SK-N-SH treated with all-trans-retinoic acid at 6 μM for 48 hours (cell line): ENCODE data around the gene MYH9.

ENCODE experiments used
- ATAC-seq: fragments of 200-7000 bp; cut with Tn5 transposase; 3 replicates; pipeline ENCODE4 v1.9.1; 2020; ENCODE audit warnings: mild to moderate bottlenecking, moderate library complexity
- BACH2 ChIP-seq: fragments of 250-450 bp; sonication (Bioruptor Pico); IDR thresholded peaks from 2 replicates; pipeline ENCODE4 v1.9.0; 2021; ENCODE audit warnings: mild to moderate bottlenecking, borderline replicate concordance
- CREB5 ChIP-seq: fragments of 250-450 bp; sonication (Bioruptor Pico); IDR thresholded peaks from 2 replicates; pipeline ENCODE4 v1.5.1; 2020; ENCODE audit warnings: low read depth, mild to moderate bottlenecking, moderate library complexity
- CSDC2 ChIP-seq: fragments of 250-450 bp; sonication (Bioruptor Pico); IDR thresholded peaks from 2 replicates; pipeline ENCODE4 v1.5.0; 2020; ENCODE audit warnings: mild to moderate bottlenecking, moderate library complexity
- CSRNP3 ChIP-seq: fragments of 250-450 bp; sonication (Bioruptor Pico); IDR thresholded peaks from 2 replicates; pipeline ENCODE4 v1.5.1; 2021; ENCODE audit warnings: mild to moderate bottlenecking, moderate library complexity
- ESRRG ChIP-seq: fragments of 250-450 bp; sonication (Bioruptor Pico); IDR thresholded peaks from 2 replicates; pipeline ENCODE4 v1.6.1; 2021; ENCODE audit warnings: mild to moderate bottlenecking
- GLIS3 ChIP-seq: fragments of 250-450 bp; sonication (Bioruptor Pico); IDR thresholded peaks from 2 replicates; pipeline ENCODE4 v1.5.0; 2020; ENCODE audit warnings: mild to moderate bottlenecking, moderate library complexity
- ISL1 ChIP-seq: fragments of 250-450 bp; sonication (Bioruptor Pico); IDR thresholded peaks from 2 replicates; pipeline ENCODE4 v2.1.2; 2022; ENCODE audit warnings: mild to moderate bottlenecking, moderate library complexity
- OSR1 ChIP-seq: fragments of 250-450 bp; sonication (Bioruptor Pico); IDR thresholded peaks from 2 replicates; pipeline ENCODE4 v1.8.0; 2022; ENCODE audit warnings: moderate library complexity, mild to moderate bottlenecking, inconsistent platforms
- PATZ1 ChIP-seq: fragments of 250-450 bp; sonication (Bioruptor Pico); IDR thresholded peaks from 2 replicates; pipeline ENCODE4 v1.8.0; 2020; ENCODE audit warnings: mild to moderate bottlenecking, moderate library complexity, borderline replicate concordance
- POU6F1 ChIP-seq: fragments of 250-450 bp; sonication (Bioruptor Pico); IDR thresholded peaks from 2 replicates; pipeline ENCODE4 v1.8.0; 2021; ENCODE audit warnings: low read depth, mild to moderate bottlenecking, moderate library complexity, borderline replicate concordance
- RARB ChIP-seq: fragments of 250-450 bp; sonication (Bioruptor Pico); IDR thresholded peaks from 2 replicates; pipeline ENCODE4 v1.8.0; 2021; ENCODE audit warnings: mild to moderate bottlenecking, moderate library complexity
- SNAI2 ChIP-seq: fragments of 250-450 bp; sonication (Bioruptor Pico); IDR thresholded peaks from 2 replicates; pipeline ENCODE4 v1.5.0; 2020; ENCODE audit warnings: mild to moderate bottlenecking, moderate library complexity
- TCF4 ChIP-seq: fragments of 250-450 bp; sonication (Bioruptor Pico); IDR thresholded peaks from 2 replicates; pipeline ENCODE4 v1.8.0; 2021; ENCODE audit warnings: mild to moderate bottlenecking, moderate library complexity, borderline replicate concordance
- TOX ChIP-seq: fragments of 250-450 bp; sonication (Bioruptor Pico); IDR thresholded peaks from 2 replicates; pipeline ENCODE4 v1.8.0; 2021; ENCODE audit warnings: mild to moderate bottlenecking, moderate library complexity, borderline replicate concordance
- TSHZ2 ChIP-seq: fragments of 250-450 bp; sonication (Bioruptor Pico); IDR thresholded peaks from 2 replicates; pipeline ENCODE4 v1.5.0; 2020; ENCODE audit warnings: mild to moderate bottlenecking, moderate library complexity
- ZC3H10 ChIP-seq: fragments of 250-450 bp; sonication (Bioruptor Pico); IDR thresholded peaks from 2 replicates; pipeline ENCODE4 v1.5.1; 2021; ENCODE audit warnings: mild to moderate bottlenecking, moderate library complexity
- ZFP30 ChIP-seq: fragments of 450-650 bp; formaldehyde crosslinking; IDR thresholded peaks from 2 replicates; pipeline ENCODE4 v1.5.0; 2022; ENCODE audit warnings: mild to moderate bottlenecking, moderate library complexity
- ZNF565 ChIP-seq: fragments of 450-650 bp; formaldehyde crosslinking; conservative IDR thresholded peaks from 2 replicates; pipeline ENCODE4 v1.5.0; 2020; ENCODE audit warnings: low read depth, mild to moderate bottlenecking, moderate library complexity
- ZNF70 ChIP-seq: fragments of 450-650 bp; formaldehyde crosslinking; IDR thresholded peaks from 2 replicates; pipeline ENCODE4 v1.5.0; 2020; ENCODE audit warnings: mild to moderate bottlenecking, moderate library complexity
- ZNF8 ChIP-seq: fragments of 450-650 bp; formaldehyde crosslinking; IDR thresholded peaks from 2 replicates; pipeline ENCODE4 v1.5.0; 2020; ENCODE audit warnings: mild to moderate bottlenecking, moderate library complexity

MYH9 gene

GRCh38 chr22:36344106-36344827 is 43.5 kb downstream of the MYH9 start:
- no peak for TF ChIP-seq TOX (CRISPR knock-in tag)
- TF ChIP-seq ZNF8 (CRISPR knock-in tag): no peak
- no peak for TF ChIP-seq BACH2 (CRISPR knock-in tag)
- no peak for TF ChIP-seq SNAI2 (CRISPR knock-in tag)
- no peak for TF ChIP-seq CSRNP3 (CRISPR knock-in tag)
- no peak for TF ChIP-seq ISL1 (CRISPR knock-in tag)
- TF ChIP-seq OSR1 (CRISPR knock-in tag): no peak
- no peak for TF ChIP-seq PATZ1
- no peak for TF ChIP-seq ZNF70 (CRISPR knock-in tag)
- no peak for TF ChIP-seq POU6F1 (CRISPR knock-in tag)
- TF ChIP-seq GLIS3 (CRISPR knock-in tag): no peak
- no peak for TF ChIP-seq ZFP30 (CRISPR knock-in tag)
- TF ChIP-seq ZC3H10: no peak
- TF ChIP-seq ESRRG (CRISPR knock-in tag): no peak
- TF ChIP-seq CREB5 (CRISPR knock-in tag): no peak
- TF ChIP-seq, all 23 proteins: peak for 0
- no peak for ATAC-seq

- TF ChIP-seq CREB5 (CRISPR knock-in tag): no peak
- TF ChIP-seq ZFP30 (CRISPR knock-in tag): no peak
- TF ChIP-seq ZNF70 (CRISPR knock-in tag): no peak
- no peak for TF ChIP-seq RARB (CRISPR knock-in tag)
- no peak for TF ChIP-seq CSRNP3 (CRISPR knock-in tag)
- no peak for TF ChIP-seq TOX (CRISPR knock-in tag)
- no peak for ATAC-seq
Observed at GRCh38 chr22:36343720-36344105, 44.1 kb downstream of the MYH9 start.

GRCh38 chr22:36343070-36343719 is 44.6 kb downstream of the MYH9 start:
- ATAC-seq: no peak
- TF ChIP-seq PATZ1 (no peak), CSDC2 (CRISPR knock-in tag) (no peak), ESRRG (CRISPR knock-in tag) (no peak), RARB (CRISPR knock-in tag) (no peak), TCF4 (CRISPR knock-in tag) (no peak), POU6F1 (CRISPR knock-in tag) (no peak), ZNF565 (CRISPR knock-in tag) (no peak), TSHZ2 (no peak), ZC3H10 (no peak)
